ENCODE results near the gene CDKN1C.

CDKN1C gene

DNA sequence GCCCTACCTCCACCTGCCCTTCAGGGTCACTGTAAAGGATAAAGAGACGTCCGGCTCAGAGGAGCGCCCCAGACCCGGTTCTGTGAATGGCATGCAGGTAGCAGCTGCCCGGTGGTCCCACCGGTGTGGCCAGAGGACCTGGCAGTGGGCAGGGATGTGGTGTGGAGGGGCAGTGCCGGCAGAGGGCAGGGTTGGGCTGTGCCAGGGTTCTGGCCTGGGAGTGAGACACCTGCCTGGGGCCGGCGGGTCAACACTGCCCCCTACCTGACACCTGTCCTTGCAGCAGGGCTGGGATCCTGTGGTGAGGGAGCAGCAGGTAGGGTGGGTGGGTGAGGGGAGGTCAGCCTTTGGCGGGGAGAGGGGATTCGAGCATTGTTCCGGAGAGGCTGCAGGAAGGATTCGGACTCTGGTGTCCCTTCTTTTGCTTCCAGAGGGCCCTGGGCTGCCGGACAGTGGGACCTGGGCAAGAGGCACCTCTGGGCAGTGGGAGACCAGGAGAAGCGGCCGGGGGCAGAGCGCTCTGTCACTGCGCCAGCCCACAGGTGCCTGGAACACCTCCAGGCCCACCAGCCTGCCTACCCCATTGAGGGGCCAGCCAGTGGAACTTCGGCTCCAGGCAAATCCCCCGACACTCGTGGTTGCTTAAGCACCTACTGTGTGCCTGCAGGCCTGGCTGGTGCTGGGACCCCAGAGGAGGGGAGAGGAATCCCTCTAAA lies 45.3 kb upstream of the CDKN1C start:
- no peak overlapping the region for H3K9ac ChIP-seq (ENCODE audit: insufficient read length)
- no peak overlapping the region for H3K27ac ChIP-seq
- DNase-seq (ENCODE audit: low read depth, low spot score): no peak
- no peaks in the 10 kb centered on the region for H3K36me3 ChIP-seq (ENCODE audit: insufficient read depth, low read length)
- TF ChIP-seq EZH2 (IDR thresholded peaks at IDR 0.05): no peak
- no peak for TF ChIP-seq POLR2AphosphoS5 (IDR thresholded peaks at IDR 0.05; ENCODE audit: borderline replicate concordance, low read depth, low read length)
- TF ChIP-seq FOXP2 (optimal IDR thresholded peaks at IDR 0.05; ENCODE audit: control extremely low read depth, extremely low read length, insufficient read depth): no peak
- H3K9me3 ChIP-seq (ENCODE audit: low read depth, low read length): no peaks in the 10 kb centered on the region
- H3K4me3 ChIP-seq: no peak overlapping the region

DNA sequence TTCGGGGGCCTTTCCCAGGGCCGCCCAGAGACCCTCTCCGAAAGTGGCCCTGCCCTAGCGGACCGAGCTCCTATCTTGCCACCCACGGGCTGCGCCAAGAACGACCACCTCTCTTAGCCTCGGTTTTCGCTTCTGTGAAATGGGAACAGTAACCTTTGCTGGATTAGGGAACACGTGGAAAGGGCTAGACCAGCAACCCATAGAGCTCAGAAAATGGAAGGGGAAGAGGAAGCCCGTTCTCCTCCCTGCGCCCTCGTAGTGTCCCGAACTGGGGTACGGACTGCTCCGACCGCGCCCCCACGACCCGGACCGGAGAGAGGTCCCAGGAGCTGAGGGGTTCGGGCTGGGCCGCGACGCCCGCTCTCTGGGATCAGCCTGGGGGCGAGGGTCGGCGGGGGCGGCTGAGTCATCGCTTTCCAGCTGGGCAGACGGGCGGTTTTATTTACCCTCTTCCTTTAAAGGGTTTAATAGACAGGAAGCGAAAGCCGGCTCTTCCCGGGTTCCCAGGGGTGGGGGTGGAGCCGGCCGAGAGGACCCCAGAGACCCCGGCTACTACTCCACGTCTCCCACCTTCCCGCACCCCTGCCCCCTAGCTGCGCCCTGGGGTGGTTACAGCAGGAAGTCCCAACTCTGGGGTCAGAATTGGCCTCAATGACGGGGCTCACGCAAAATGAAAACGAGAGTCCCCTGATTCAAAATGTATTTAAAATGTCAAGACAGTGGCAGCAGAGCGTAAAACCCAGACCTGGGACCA lies 44.6 kb upstream of the CDKN1C start:
- no peak for TF ChIP-seq POLR2AphosphoS5 (IDR thresholded peaks at IDR 0.05; ENCODE audit: borderline replicate concordance, low read depth, low read length)
- TF ChIP-seq FOXP2 (optimal IDR thresholded peaks at IDR 0.05; ENCODE audit: control extremely low read depth, extremely low read length, insufficient read depth): no peak
- no peak for TF ChIP-seq EZH2 (IDR thresholded peaks at IDR 0.05)
- no peak for DNase-seq (ENCODE audit: low read depth, low spot score)
- no peak overlapping the region for H3K27ac ChIP-seq
- H3K9ac ChIP-seq (ENCODE audit: insufficient read length): no peak overlapping the region
- H3K36me3 ChIP-seq (ENCODE audit: insufficient read depth, low read length): no peaks in the 10 kb centered on the region
- peak overlapping the region; percentile 63 for H3K4me3 ChIP-seq
- H3K9me3 ChIP-seq (ENCODE audit: low read depth, low read length): no peaks in the 10 kb centered on the region

DNA sequence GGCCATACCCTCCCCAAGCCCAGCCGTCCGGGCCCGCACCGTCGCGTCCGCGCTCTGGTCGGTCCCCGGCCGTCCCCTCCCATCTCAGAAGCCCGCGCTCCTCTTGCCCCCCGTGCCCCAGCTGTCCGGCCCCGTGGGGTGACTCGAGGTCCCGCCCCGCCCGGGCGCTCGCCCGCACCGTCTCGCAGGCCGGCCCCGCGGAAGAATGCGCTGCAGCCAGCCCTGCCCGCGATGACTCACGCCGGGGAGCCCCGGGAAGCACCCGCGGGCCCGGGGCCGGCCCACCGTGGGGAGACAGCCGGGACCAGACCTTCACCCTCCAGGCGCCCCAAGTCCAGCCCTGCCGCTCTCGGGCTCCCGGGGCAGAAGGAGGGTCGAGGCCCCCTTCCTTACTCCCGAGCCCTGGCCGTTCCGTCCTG lies 44.0 kb upstream of the CDKN1C start:
- Histone ChIP-seq H3K4me3 (peak overlapping the region; percentile 63), H3K27ac (no peak overlapping the region)
- DNase-seq (ENCODE audit: low read depth, low spot score): no peak

DNA sequence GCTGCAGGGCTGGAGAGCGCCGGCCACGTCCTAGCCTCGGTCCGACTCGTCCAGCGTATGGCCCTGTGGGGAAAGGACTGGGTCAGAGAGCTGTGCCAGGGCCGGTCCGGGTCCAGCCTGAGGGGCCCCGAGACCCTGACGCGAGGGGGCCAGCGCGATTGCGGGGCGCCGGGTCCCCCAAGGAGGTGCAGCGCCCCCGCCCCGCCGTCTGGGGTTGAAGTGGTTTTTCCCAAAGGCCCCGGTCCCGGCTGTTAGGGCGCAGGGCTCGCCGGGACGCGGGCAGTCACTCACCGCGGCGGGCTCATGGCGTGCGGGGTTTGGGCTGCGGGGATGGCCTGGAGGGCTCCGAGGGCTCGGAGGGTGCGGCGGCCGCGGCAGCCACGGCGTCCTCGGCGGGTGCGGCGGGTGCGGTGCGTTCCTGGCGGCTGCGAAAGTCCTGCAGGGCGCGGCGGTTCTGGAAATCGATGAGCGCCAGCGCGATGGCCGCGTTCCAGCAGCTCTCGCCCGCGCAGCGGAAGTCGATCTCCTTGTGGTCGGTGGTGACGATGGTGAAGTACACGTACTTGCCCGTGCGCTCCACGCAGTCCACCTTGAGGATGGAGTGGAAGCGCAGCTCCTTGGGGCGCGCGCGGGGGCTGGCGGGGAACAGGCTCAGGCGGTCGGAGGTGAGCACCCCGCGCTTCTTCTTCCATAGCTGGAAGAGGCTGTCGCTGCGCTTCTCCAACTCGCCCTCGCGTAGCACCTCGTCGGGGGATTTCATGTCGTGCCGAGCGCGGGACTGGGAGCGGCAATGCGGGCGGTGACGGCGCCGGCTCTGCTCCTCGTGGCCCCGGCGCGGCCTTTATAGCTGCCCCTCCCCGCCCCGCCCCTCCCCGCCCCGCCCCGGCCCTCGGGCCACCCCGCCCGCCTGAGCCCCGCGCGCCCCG lies 43.3 kb upstream of the CDKN1C start, which contains the start of gene PHLDA2:
Gene PHLDA2, minus strand, starts transcription at position 816 of the 926 bp plus-strand sequence. Its CDS starts 56 bp downstream, at position 760.
- Histone ChIP-seq H3K9ac (ENCODE audit: insufficient read length) (no peak within 1 kb of the TSS), H3K27ac (no peak within 1 kb of the TSS), H3K9me3 (ENCODE audit: low read depth, low read length) (no peaks in the 10 kb centered on the region), H3K36me3 (ENCODE audit: insufficient read depth, low read length) (no peaks in the 10 kb centered on the region), H3K4me3 (peak within 1 kb of the TSS; percentile 73)
- DNase-seq (ENCODE audit: low read depth, low spot score): no peak
- TF ChIP-seq FOXP2 (optimal IDR thresholded peaks at IDR 0.05; ENCODE audit: control extremely low read depth, extremely low read length, insufficient read depth): no peak
- TF ChIP-seq POLR2AphosphoS5 (IDR thresholded peaks at IDR 0.05; ENCODE audit: borderline replicate concordance, low read depth, low read length): no peak
- peak; percentile 55 for TF ChIP-seq EZH2 (IDR thresholded peaks at IDR 0.05)

More for the DNA sequence above, 44.0 kb upstream of the CDKN1C start:
- TF ChIP-seq EZH2 (IDR thresholded peaks at IDR 0.05) (no peak), POLR2AphosphoS5 (IDR thresholded peaks at IDR 0.05; ENCODE audit: borderline replicate concordance, low read depth, low read length) (no peak)
- Histone ChIP-seq H3K9me3 (ENCODE audit: low read depth, low read length) (no peaks in the 10 kb centered on the region), H3K9ac (ENCODE audit: insufficient read length) (no peak overlapping the region), H3K36me3 (ENCODE audit: insufficient read depth, low read length) (no peaks in the 10 kb centered on the region)

DNA sequence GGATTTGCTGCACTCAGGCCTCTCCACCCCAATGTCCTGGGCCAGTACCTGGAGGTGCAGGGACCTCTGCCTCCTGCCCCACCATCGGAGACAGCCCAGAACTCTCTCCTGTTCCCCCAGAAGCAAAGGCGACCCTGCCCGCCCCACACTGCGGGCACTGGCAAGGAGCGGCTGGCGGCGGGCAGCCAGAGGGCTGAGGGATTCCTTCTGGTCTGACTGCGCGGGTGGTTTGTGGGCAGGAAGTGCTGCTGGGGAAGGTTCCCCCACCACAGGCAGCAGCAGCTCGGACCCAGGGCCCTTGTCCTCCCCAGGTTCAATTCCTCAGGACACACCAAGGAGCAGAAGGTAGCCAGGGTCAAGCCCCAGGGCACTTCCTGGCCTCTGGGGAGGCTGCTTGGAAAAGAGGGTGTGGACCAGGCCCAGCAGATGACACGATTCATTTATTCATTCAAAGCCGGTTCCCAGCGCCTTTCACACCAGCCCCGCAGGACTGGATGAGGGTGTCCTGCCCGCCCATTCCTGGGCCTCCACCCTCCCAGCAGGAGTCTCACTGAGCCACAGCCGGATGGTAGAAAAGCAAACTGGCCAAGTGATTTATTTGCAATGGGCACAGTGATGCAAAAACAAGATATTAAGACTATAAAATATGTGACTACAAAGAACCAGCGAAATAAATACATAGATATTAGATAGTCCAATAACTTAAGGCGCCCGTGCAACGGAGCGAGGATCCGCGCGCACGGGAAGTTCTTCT lies 42.5 kb upstream of the CDKN1C start:
- Histone ChIP-seq H3K27ac (no peak overlapping the region), H3K4me3 (peak overlapping the region; percentile 73), H3K9me3 (ENCODE audit: low read depth, low read length) (no peaks in the 10 kb centered on the region), H3K9ac (ENCODE audit: insufficient read length) (no peak overlapping the region), H3K36me3 (ENCODE audit: insufficient read depth, low read length) (no peaks in the 10 kb centered on the region)
- no peak for DNase-seq (ENCODE audit: low read depth, low spot score)
- TF ChIP-seq EZH2 (IDR thresholded peaks at IDR 0.05) (no peak), FOXP2 (optimal IDR thresholded peaks at IDR 0.05; ENCODE audit: control extremely low read depth, extremely low read length, insufficient read depth) (no peak), POLR2AphosphoS5 (IDR thresholded peaks at IDR 0.05; ENCODE audit: borderline replicate concordance, low read depth, low read length) (no peak)

DNA sequence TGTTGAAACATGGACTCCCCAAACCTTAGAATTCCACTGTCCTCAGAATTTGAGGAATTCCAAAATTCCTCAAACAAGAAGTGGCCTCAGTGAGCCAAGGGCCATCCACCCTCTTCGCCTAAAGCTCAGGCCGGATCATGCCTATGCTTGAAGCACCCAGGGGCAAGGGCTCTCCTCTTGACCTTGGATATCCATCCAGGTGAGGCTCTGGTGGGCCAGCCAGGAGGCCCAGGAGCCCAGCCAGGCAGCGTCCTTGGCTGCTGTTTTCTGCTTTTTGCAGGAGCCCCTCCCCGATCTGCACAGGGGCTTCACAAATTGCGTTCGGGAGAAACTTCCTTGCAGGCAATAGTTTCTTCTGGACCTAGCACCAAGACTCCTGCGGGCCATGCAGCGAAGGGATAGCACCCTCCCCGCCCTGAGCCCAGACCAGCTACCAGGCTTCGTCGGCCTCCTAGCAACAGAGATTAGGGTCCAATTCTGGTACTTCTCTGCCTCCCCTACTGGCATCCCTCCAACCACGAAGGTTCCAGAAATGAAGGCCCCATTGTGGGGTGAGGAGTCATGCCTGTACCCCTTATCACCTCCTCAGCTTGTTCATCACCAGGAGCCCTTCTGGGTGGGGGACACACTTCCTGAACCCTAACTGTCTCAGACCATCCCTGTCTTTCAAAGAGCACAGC lies 41.7 kb upstream of the CDKN1C start:
- no peak for DNase-seq (ENCODE audit: low read depth, low spot score)
- Histone ChIP-seq H3K9ac (ENCODE audit: insufficient read length) (no peak overlapping the region), H3K27ac (no peak overlapping the region), H3K36me3 (ENCODE audit: insufficient read depth, low read length) (no peaks in the 10 kb centered on the region), H3K9me3 (ENCODE audit: low read depth, low read length) (no peaks in the 10 kb centered on the region), H3K4me3 (no peak overlapping the region)
- TF ChIP-seq POLR2AphosphoS5 (IDR thresholded peaks at IDR 0.05; ENCODE audit: borderline replicate concordance, low read depth, low read length): no peak
- no peak for TF ChIP-seq EZH2 (IDR thresholded peaks at IDR 0.05)
- TF ChIP-seq FOXP2 (optimal IDR thresholded peaks at IDR 0.05; ENCODE audit: control extremely low read depth, extremely low read length, insufficient read depth): no peak

DNA sequence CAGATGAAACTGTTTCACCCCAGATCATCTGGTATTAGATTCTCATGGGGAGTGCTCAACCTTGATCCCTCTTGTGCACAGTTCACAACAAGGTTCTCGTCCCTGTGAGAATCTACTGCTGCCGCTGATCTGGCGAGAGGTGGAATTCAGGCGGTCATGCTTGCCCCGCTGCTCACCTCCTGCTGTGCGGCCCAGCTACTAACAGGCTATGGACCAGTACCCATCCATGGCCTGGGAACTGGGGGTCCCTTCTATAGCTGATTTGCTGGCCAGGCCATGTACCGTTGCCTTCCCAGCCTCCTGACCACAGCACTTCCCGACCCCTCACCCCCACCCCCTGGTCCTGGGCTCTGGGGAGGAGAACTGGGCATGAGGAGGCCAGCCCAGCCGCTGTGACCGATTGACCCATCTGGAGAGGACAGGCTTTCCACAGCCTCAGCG lies 41.1 kb upstream of the CDKN1C start:
- Histone ChIP-seq H3K36me3 (ENCODE audit: insufficient read depth, low read length) (no peaks in the 10 kb centered on the region), H3K9me3 (ENCODE audit: low read depth, low read length) (no peaks in the 10 kb centered on the region), H3K4me3 (no peak overlapping the region), H3K27ac (no peak overlapping the region), H3K9ac (ENCODE audit: insufficient read length) (no peak overlapping the region)
- TF ChIP-seq FOXP2 (optimal IDR thresholded peaks at IDR 0.05; ENCODE audit: control extremely low read depth, extremely low read length, insufficient read depth): no peak
- TF ChIP-seq EZH2 (IDR thresholded peaks at IDR 0.05): no peak
- no peak for TF ChIP-seq POLR2AphosphoS5 (IDR thresholded peaks at IDR 0.05; ENCODE audit: borderline replicate concordance, low read depth, low read length)
- no peak for DNase-seq (ENCODE audit: low read depth, low spot score)

Measured in SK-N-MC (cell line).